GM19240 (cell line): ENCODE data around the gene DPP6.

ENCODE experiments used
- DNase-seq: peaks from one replicate; pipeline ENCODE4 v3.0.0; 2011; ENCODE audit warnings: low spot score; ENCODE audit not compliant: insufficient read length

DPP6 gene

GRCh38 chr7:154231732-154232131 is 179.5 kb downstream of the DPP6 start:
- DNase-seq, result no peak

GRCh38 chr7:154232700-154233099 is 180.5 kb downstream of the DPP6 start:
- no peak for DNase-seq

- no peak for DNase-seq
Measured at GRCh38 chr7:154241988-154242387, 189.8 kb downstream of the DPP6 start.

GRCh38 chr7:154242709-154243108 is 190.5 kb downstream of the DPP6 start:
- DNase-seq, result no peak

- DNase-seq, result no peak
Measured at GRCh38 chr7:154252046-154252445, 199.8 kb downstream of the DPP6 start.

- DNase-seq, result no peak
Measured at GRCh38 chr7:154253810-154254209, 201.6 kb downstream of the DPP6 start.

- DNase-seq, result no peak
Measured at GRCh38 chr7:154255324-154255723, 203.1 kb downstream of the DPP6 start.

GRCh38 chr7:154256150-154256549 is 204.0 kb downstream of the DPP6 start:
- no peak for DNase-seq

- no peak for DNase-seq
Measured at GRCh38 chr7:154259396-154259795, 207.2 kb downstream of the DPP6 start.

GRCh38 chr7:154287356-154287755 is 235.2 kb downstream of the DPP6 start:
- no peak for DNase-seq

GRCh38 chr7:154289119-154289518 is 236.9 kb downstream of the DPP6 start:
- no peak for DNase-seq

GRCh38 chr7:154296443-154296842 is 244.2 kb downstream of the DPP6 start:
- no peak for DNase-seq

GRCh38 chr7:154299736-154300135 is 247.5 kb downstream of the DPP6 start:
- no peak for DNase-seq

- DNase-seq, result no peak
Measured at GRCh38 chr7:154302380-154302779, 250.2 kb downstream of the DPP6 start.

GRCh38 chr7:154304231-154304630 is 252.0 kb downstream of the DPP6 start:
- no peak for DNase-seq

- no peak for DNase-seq
Measured at GRCh38 chr7:154304740-154305700, 252.8 kb downstream of the DPP6 start.

GRCh38 chr7:154306036-154306435 is 253.8 kb downstream of the DPP6 start:
- DNase-seq, result no peak

- DNase-seq, result no peak
Measured at GRCh38 chr7:154308928-154309327, 256.7 kb downstream of the DPP6 start.

- no peak for DNase-seq
Measured at GRCh38 chr7:154310114-154310513, 257.9 kb downstream of the DPP6 start.

GRCh38 chr7:154324196-154324595 is 272.0 kb downstream of the DPP6 start:
- DNase-seq, result no peak

- DNase-seq, result no peak
Measured at GRCh38 chr7:154326421-154326820, 274.2 kb downstream of the DPP6 start.

GRCh38 chr7:154330318-154330717 is 278.1 kb downstream of the DPP6 start:
- DNase-seq, result no peak
